Esophagus (tissue), 2 donors: Measurements from ENCODE around the gene CEP250. TPM values are rescaled to one million over a fixed set of nuclear protein-coding genes. Genes with fewer than 3 reads are reported as not detected.

Experiments
- H3K27ac ChIP-seq, 2 donors: one replicate each; pipeline ENCODE4 v1.5.1; 2013; ENCODE audit warnings: low read depth in 2 of 2, mild to moderate bottlenecking in 2 of 2, inconsistent platforms in 1 of 2, low read length in 1 of 2, moderate library complexity in 1 of 2
- H3K27me3 ChIP-seq, 2 donors: one replicate each; pipeline ENCODE4 v1.6.1; 2013; ENCODE audit warnings: low read length in 2 of 2, control low read depth in 1 of 2, mild to moderate bottlenecking in 1 of 2; ENCODE audit not compliant: insufficient read depth in 2 of 2, control insufficient read depth in 1 of 2
- H3K36me3 ChIP-seq, 2 donors: one replicate each; pipeline ENCODE4 v1.6.1; 2013; ENCODE audit warnings: low read length in 1 of 2; ENCODE audit not compliant: control insufficient read depth in 2 of 2, insufficient read depth in 2 of 2
- H3K4me1 ChIP-seq, 2 donors: one replicate each; pipeline ENCODE4 v1.6.1; 2013; ENCODE audit warnings: low read length in 1 of 2; ENCODE audit not compliant: control insufficient read depth in 2 of 2, insufficient read depth in 2 of 2
- H3K4me3 ChIP-seq, 2 donors: one replicate each; pipeline ENCODE4 v1.5.1; 2013; ENCODE audit warnings: low read length in 2 of 2, mild to moderate bottlenecking in 2 of 2, low read depth in 1 of 2, moderate library complexity in 1 of 2
- H3K9me3 ChIP-seq, 2 donors: one replicate each; pipeline ENCODE4 v1.6.1; 2013; ENCODE audit warnings: mild to moderate bottlenecking in 2 of 2, low read depth in 1 of 2, low read length in 1 of 2, moderate library complexity in 1 of 2; ENCODE audit not compliant: control insufficient read depth in 2 of 2, insufficient read depth in 1 of 2
- WGBS, 2 donors: extraction: QIAGEN DNeasy Blood & Tissue Kit; methylation state at CpG; one replicate each; pipeline ENCODE4 v1.1.7; 2013; 5-methylcytosine and 5-hydroxymethylcytosine counted together
- polyA plus RNA-seq, 2 donors: library from polyadenylated mRNA; stranded (reverse); fragments of 200-250 nt; gene quantifications; one replicate each; pipeline ENCODE4 v1.2.3, GENCODE V29; 2013
- donor health status: healthy with polysubstance abuse.
- donor health status: Bipolar disorder and iron deficiency.

Gene CEP250
- polyA plus RNA-seq, 2 donors: 6.8 to 20.7 TPM

DNA sequence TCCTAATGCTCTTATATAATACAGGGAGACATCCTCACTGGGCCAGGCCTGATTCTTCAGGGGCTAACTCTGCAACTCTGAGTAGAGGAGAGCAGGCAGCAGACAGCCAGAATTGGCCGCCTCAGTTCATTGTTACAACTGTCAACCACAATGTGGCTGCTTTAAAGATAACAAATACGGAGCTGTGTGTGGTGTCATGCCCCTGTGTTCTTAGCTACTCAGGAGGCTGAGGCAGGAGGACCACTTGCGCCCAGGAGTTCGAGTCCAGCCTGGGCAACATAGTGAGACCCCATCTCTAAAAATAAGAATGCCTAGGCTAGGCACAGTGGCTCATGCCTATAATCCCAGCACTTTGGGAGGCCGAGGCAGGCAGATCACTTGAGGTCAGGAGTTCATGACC, 34.3 kb downstream of the CEP250 start:
- 93 to 95% methylated on average over 5 of the region's 5 CpGs for WGBS, 2 donors
- H3K27ac ChIP-seq: no peak overlapping the region
- H3K27me3 ChIP-seq: no peaks in the 10 kb centered on the region
- H3K4me3 ChIP-seq: no peak overlapping the region
- H3K36me3 ChIP-seq: peaks cover 15 to 30% of the 10 kb centered on the region in 2 donors
- no peaks in the 10 kb centered on the region for H3K9me3 ChIP-seq
- no peaks in the 10 kb centered on the region for H3K4me1 ChIP-seq

GRCh38 chr20:35490736-35491181, 35.4 kb downstream of the CEP250 start:
- Histone ChIP-seq H3K4me3 (peak overlapping the region; percentile 24 to 27), H3K27ac (peak overlapping the region; percentile 3 to 11), H3K27me3 (no peaks in the 10 kb centered on the region), H3K9me3 (no peaks in the 10 kb centered on the region), H3K4me1 (no peaks in the 10 kb centered on the region), H3K36me3 (peaks cover 15 to 30% of the 10 kb centered on the region in 2 donors)
- 77 to 78% methylated on average over 6 of the region's 6 CpGs for WGBS, 2 donors

- Histone ChIP-seq H3K4me1 (no peaks in the 10 kb centered on the region), H3K27me3 (no peaks in the 10 kb centered on the region), H3K27ac (no peak overlapping the region), H3K36me3 (peaks cover 15 to 36% of the 10 kb centered on the region in 2 donors), H3K9me3 (no peaks in the 10 kb centered on the region), H3K4me3 (no peak overlapping the region)
- WGBS, 2 donors: 93% methylated on average over 5 of the region's 5 CpGs
These were observed 36.4 kb downstream of the CEP250 start for GRCh38 chr20:35491823-35492222.

- Histone ChIP-seq H3K4me3 (no peak overlapping the region), H3K9me3 (no peaks in the 10 kb centered on the region), H3K4me1 (no peaks in the 10 kb centered on the region), H3K27ac (no peak overlapping the region), H3K36me3 (peaks cover 17 to 34% of the 10 kb centered on the region in 2 donors), H3K27me3 (no peaks in the 10 kb centered on the region)
- 95 to 98% methylated on average over 6 of the region's 6 CpGs for WGBS, 2 donors
These were observed 37.0 kb downstream of the CEP250 start for GRCh38 chr20:35492352-35492751.

GRCh38 chr20:35496481-35496880, 41.1 kb downstream of the CEP250 start:
- no peak overlapping the region for H3K27ac ChIP-seq
- no peaks in the 10 kb centered on the region for H3K27me3 ChIP-seq
- H3K4me3 ChIP-seq: no peak overlapping the region
- H3K36me3 ChIP-seq: peaks cover 14 to 41% of the 10 kb centered on the region in 2 donors
- WGBS, 2 donors: 97% methylated on average over 3 of the region's 3 CpGs
- no peaks in the 10 kb centered on the region for H3K4me1 ChIP-seq
- no peaks in the 10 kb centered on the region for H3K9me3 ChIP-seq

DNA sequence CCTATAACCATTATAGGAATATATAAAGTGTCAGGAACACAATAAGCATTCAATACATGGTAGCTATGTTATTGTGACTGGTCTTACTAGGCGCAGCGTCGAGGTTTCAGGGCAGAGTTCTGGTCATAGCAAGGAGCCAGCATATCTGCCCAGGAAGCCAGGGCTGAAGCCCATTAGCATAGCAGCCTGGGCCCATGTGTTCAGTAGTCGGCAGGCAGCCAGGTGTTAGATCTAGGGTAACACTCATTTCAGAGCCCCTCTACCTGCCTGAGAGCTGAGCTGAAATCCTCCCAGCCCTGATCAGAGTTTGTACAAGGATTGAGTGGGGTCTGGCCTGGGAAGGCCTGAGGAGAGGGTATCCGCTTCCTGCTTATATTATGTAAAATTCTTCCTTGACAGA, 41.9 kb downstream of the CEP250 start:
- 87 to 93% methylated on average over 5 of the region's 5 CpGs for WGBS, 2 donors
- no peak overlapping the region for H3K4me3 ChIP-seq
- H3K27ac ChIP-seq: no peak overlapping the region
- H3K4me1 ChIP-seq: no peaks in the 10 kb centered on the region
- no peaks in the 10 kb centered on the region for H3K27me3 ChIP-seq
- peaks cover 18 to 47% of the 10 kb centered on the region in 2 donors for H3K36me3 ChIP-seq
- H3K9me3 ChIP-seq: no peaks in the 10 kb centered on the region

- Histone ChIP-seq H3K4me3 (no peak overlapping the region), H3K27ac (no peak overlapping the region), H3K4me1 (no peaks in the 10 kb centered on the region), H3K27me3 (no peaks in the 10 kb centered on the region), H3K36me3 (peaks cover 19 to 49% of the 10 kb centered on the region in 2 donors), H3K9me3 (no peaks in the 10 kb centered on the region)
- WGBS, 2 donors: 81 to 86% methylated on average over 9 of the region's 9 CpGs
These were observed 42.4 kb downstream of the CEP250 start for GRCh38 chr20:35497780-35498189.

DNA sequence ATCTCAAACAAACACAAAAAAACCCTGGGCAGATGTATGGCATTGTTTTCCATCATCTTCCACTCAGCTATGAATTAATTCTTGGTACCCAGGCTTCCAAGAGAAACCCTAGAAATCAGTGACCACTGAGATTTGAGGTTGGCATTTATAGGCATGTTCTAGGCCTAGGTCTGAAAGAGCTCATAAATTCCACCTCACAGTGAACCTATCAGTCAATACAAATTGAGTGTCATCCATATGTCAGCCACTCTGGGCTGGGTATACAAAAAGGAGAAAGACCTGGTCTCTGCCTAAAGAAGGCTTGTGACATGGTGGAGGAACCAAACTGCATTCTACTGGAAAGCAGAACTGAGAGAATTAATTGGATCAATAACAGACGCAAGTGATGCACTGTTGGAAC, 43.9 kb downstream of the CEP250 start:
- Histone ChIP-seq H3K4me3 (no peak overlapping the region), H3K36me3 (peaks cover 20 to 55% of the 10 kb centered on the region in 2 donors), H3K27me3 (no peaks in the 10 kb centered on the region), H3K9me3 (no peaks in the 10 kb centered on the region), H3K27ac (no peak overlapping the region), H3K4me1 (no peaks in the 10 kb centered on the region)
- 92% methylated on average over 1 of the region's 1 CpG for WGBS, 2 donors

DNA sequence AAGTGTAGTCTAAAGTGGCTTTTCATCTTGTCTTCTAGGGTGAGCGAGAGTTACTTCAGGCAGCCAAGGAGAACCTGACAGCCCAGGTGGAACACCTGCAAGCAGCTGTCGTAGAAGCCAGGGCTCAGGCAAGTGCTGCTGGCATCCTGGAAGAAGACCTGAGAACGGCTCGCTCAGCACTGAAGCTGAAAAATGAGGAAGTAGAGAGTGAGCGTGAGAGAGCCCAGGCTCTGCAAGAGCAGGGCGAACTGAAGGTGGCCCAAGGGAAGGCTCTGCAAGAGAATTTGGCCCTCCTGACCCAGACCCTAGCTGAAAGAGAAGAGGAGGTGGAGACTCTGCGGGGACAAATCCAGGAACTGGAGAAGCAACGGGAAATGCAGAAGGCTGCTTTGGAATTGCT, 47.0 kb downstream of the CEP250 start:
- H3K27me3 ChIP-seq: no peaks in the 10 kb centered on the region
- H3K9me3 ChIP-seq: no peaks in the 10 kb centered on the region
- H3K27ac ChIP-seq: no peak overlapping the region
- no peak overlapping the region for H3K4me3 ChIP-seq
- WGBS, 2 donors: 89 to 93% methylated on average over 8 of the region's 8 CpGs
- H3K36me3 ChIP-seq: peaks cover 24 to 49% of the 10 kb centered on the region in 2 donors
- no peaks in the 10 kb centered on the region for H3K4me1 ChIP-seq

DNA sequence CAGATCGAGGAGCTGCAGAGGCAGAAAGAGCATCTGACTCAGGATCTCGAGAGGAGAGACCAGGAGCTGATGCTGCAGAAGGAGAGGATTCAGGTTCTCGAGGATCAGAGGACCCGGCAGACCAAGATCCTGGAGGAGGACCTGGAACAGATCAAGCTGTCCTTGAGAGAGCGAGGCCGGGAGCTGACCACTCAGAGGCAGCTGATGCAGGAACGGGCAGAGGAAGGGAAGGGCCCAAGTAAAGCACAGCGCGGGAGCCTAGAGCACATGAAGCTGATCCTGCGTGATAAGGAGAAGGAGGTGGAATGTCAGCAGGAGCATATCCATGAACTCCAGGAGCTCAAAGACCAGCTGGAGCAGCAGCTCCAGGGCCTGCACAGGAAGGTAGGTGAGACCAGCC, 47.9 kb downstream of the CEP250 start:
- Histone ChIP-seq H3K27me3 (no peaks in the 10 kb centered on the region), H3K36me3 (peaks cover 23 to 50% of the 10 kb centered on the region in 2 donors), H3K9me3 (no peaks in the 10 kb centered on the region), H3K27ac (no peak overlapping the region), H3K4me1 (no peaks in the 10 kb centered on the region), H3K4me3 (no peak overlapping the region)
- 92 to 96% methylated on average over 10 of the region's 10 CpGs for WGBS, 2 donors
